ENCODE data around the gene LIPK.

Gene LIPK

DNA sequence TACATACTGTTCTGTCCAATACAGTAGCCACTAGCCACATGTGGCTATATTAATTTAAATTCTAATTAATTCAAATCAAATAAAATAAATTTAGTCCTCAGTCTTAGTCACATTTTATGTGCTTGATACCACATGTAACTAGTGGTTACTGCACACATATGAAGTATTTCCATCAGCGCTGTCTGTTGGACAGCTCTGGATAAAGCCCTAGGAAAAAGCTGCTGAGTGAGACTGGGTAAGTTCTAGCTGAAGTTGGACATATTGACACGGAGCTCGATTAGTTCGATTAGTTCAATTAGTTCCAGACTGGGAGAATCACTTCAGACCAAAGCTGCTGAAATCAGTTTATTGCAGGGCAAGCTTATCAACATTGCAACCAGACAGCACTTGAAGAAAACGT is 81.4 kb downstream of the LIPK start:
- no peak for DNase-seq

GRCh38 chr10:88788924-88789323 is 82.9 kb downstream of the LIPK start:
- DNase-seq: no peak

GRCh38 chr10:88791924-88792323 is 85.9 kb downstream of the LIPK start:
- DNase-seq: peak; percentile 44

- DNase-seq: peak; percentile 95
Observed at GRCh38 chr10:88792661-88793060, 86.6 kb downstream of the LIPK start.

- DNase-seq: peak; percentile 77
Observed at GRCh38 chr10:88793712-88794299, 87.8 kb downstream of the LIPK start.

GRCh38 chr10:88794731-88795130 is 88.7 kb downstream of the LIPK start:
- peak; percentile 12 for DNase-seq

DNA sequence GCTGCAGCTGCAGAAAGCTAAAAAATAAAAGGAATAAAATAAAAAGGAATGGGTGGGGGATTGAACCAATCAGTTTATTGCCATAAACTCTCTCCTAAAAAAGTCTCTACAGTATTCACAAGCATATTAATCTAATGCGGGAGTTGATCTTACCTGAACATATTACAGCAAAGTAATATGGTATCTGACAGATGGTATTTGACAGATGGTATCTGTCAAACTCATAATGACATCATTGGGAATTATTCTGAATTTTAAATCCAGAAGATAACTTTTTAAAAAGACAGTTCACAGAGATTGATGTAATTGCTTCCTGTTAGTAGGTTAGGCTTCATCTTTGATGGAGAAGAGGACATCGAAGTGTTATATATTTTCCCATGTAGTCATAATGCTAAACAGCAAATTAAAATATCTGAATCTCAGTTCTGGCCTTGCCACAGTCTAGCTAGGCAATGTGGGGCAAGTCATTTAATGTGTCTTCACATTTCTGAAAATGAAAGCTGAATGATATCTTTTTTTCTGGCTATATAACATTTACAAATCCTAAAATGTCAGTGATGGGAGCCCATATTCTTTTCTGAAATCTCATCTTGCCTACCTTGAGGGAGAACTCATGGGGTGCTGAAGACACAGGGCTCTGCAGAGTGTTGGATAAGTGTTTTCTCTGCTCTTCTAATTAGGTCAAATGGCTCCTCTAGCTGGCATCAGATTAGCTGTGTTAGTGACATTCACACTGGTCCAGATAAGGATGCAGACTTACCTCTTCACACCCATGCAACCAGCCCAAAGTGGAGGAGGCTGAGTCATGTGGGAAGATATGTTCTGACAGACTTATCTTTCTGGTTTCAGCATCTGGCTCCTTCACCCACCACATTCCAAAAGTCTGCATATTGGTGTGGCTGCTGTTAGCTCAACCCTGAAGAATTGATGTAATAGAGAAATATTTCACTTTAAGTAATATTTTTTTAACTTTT is 94.4 kb downstream of the LIPK start:
- no peak for DNase-seq

All from inflammatory macrophage treated with lipopolysaccharide for 4 hours (primary cell).